M059J (cell line): ENCODE measurements around the gene SFRP2. TPM values are rescaled to one million over a fixed set of nuclear protein-coding genes. Genes with fewer than 3 reads are reported as not detected.

Experiments used
- DNase-seq: peaks from one replicate; pipeline ENCODE4 v3.0.0-alpha.2; 2012; ENCODE audit warnings: low read depth
- total RNA-seq: library from RNA; depleted of rRNA; stranded (reverse); fragments of >200 nt; shearing (Covaris generic); gene quantifications from 2 replicates; pipeline ENCODE4 v1.2.3, GENCODE V29; 2014

The SFRP2 gene
- total RNA-seq, 1 experiment from 2014 or later: 11.9 TPM

- DNase-seq: no peak
Measured at GRCh38 chr4:153773236-153773690, 15.6 kb downstream of the SFRP2 start.

GRCh38 chr4:153771046-153771445 is 17.8 kb downstream of the SFRP2 start:
- peak; percentile 37 for DNase-seq

GRCh38 chr4:153766758-153767157 is 22.1 kb downstream of the SFRP2 start:
- DNase-seq: no peak

- DNase-seq: no peak
Measured at GRCh38 chr4:153765894-153766293, 23.0 kb downstream of the SFRP2 start.

- DNase-seq: peak; percentile 22
Measured at GRCh38 chr4:153764601-153765368, 24.1 kb downstream of the SFRP2 start.

- no peak for DNase-seq
Measured at GRCh38 chr4:153763404-153763803, 25.5 kb downstream of the SFRP2 start.

GRCh38 chr4:153759407-153760316 is 29.2 kb downstream of the SFRP2 start, which contains the start of gene RNF175:
Gene RNF175 (minus strand): TSS chr4:153760024. CDS start chr4:153759862, 162 bp downstream.
- no peak for DNase-seq

DNA sequence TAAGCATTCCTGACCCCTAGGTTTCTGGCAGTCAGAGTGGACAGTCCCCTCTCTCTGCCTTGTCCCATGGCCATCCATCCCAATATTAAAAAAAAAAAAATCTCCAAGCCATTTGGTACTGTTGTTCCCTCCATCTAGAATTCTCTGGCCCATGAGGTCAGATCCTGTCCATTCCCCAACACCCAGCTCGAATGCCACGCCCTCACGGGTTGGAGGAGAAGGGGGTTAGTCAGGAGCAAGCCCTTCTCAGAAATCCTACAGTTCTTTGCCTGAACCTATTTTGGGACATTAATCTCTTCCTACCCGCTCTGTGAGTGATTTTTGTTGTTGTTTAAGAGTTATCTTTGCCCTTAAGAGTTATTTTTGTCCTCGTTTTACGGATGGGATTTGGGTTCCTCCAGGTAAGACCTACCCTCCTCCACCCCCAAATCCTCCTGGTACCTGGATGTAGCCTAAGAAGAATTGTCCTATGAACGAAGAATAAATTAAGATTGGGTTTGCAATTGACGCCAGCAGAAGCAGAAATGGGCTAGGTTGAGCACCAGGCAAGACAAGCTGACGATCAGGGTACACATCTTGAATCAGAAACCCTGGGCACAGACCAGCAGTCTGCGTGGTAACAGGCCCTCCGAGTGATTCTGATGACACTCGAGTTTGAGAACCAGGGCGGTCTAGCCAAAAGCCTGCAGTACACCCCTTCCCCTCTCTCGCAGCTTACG is 30.0 kb downstream of the SFRP2 start:
- DNase-seq: no peak

GRCh38 chr4:153758136-153758535 is 30.7 kb downstream of the SFRP2 start:
- DNase-seq: no peak

DNA sequence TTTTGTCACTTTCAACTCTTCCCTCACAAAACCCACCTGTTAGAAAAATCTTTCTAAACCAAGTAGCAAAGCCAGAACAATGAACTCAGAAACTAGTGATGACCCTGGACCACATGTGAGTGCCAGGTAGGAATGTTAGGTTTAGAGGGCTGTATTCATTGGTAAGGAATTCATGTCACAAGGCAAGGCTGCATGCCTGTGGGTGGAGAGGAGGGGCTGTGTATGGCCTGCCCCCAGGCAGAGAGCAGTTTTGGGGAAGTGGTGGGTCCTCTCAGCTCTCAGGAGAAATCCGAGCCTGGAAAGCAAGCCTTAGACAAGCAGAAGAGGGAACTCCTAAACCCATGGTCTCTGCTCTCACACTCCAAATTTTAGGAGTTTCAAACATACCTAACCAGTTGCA is 31.5 kb downstream of the SFRP2 start:
- DNase-seq: peak; percentile 61

DNA sequence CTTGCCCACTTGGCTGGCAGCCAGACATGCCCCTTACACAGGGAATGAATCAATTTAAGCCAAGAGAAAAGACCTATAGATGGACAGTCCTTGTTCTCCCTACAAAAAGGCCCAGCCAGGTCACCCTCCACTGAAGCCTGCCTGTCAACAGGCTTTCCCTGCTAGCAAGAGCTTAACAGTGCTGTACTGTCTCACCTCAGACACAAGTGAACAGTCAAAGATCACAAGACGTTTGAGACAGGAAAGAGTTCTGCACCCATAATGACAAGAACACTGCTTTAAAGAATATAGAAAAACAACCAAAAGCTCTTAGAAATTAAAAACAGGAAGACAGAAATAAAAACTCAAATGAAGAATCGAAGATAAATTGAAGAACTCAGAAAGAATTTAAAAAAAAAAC is 33.7 kb downstream of the SFRP2 start:
- no peak for DNase-seq

- DNase-seq: peak; percentile 80
Measured at GRCh38 chr4:153750197-153750817, 38.6 kb downstream of the SFRP2 start.

GRCh38 chr4:153748378-153748777 is 40.5 kb downstream of the SFRP2 start:
- peak; percentile 81 for DNase-seq

GRCh38 chr4:153747406-153747955 is 41.4 kb downstream of the SFRP2 start:
- DNase-seq: no peak

- no peak for DNase-seq
Measured at GRCh38 chr4:153745651-153746050, 43.2 kb downstream of the SFRP2 start.

DNA sequence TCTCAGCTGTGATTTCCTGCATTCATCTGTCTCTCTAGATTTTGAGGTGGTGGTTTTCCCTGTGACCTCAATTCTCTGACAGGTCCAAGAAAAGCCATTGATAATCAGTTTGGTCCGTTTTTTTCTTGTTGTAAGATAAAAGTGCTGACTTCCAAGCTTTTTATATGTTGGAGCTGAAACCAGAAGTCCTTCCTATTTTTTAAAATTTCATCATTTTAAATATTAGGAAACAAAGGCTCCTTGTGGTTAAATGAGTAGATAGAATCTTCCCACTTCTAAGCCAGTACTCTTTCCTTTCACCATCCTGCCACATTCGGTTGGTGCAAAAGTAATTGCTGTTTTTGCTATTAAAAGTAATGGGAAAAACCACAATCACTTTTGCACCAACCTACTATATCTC is 47.3 kb downstream of the SFRP2 start:
- DNase-seq: no peak

GRCh38 chr4:153735906-153736461 is 52.9 kb downstream of the SFRP2 start:
- peak; percentile 45 for DNase-seq

DNA sequence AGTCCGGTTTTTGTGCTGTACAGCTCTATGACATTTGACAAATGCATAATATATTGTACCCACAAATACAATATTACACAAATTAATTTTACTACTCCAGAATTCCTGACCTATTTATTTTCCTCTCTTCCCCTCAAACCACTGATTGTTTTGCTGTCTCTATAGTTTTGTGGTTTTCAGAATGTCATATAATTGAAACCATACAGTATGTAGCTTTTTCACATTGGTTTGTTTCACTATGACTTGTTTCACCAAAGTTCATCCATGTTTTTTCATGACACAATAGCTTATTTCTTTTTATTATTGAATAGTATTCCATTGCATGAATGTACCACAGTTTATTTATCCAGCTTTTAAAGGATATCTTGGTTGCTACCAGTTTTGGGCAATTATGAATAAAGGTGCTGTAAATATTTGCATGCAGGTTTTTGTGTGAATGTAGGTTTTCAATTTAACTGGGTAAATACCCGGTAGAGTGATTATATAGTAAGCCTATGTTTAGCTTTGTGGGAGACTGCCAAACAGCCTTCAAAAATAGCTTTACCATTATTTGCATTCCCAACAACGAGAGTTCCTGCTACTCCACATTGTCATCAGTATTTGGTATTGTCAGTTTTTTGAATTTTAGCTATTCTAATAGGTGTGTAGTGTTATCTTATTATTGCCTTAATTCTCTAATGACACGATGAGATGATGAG is 55.0 kb downstream of the SFRP2 start:
- DNase-seq: no peak

DNA sequence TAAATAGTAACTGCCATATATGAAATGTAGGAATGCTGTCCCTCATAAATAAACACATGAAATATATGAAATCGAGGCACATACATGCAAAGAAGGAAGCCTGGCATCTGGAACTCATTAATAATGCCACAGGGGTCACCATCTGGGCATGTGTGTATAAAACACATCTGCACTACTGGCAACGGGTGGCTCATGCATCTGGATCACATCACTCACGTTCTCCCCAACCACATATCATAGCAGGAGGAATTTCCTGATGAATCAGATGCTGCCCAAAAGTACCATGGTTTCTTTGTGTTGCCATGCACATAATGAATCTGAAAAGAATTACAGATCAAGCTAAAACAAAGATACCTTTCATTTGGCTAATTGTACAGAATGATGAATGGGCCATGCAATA is 57.6 kb downstream of the SFRP2 start:
- DNase-seq: peak; percentile 88
